Femur (tissue), 1 donor: ENCODE results near the gene TP53TG3.
"Not testable (repeated sequence)": the region's sequence is repeated elsewhere in the genome, so short reads cannot be mapped to it uniquely, and the experiment has no call there.

Experiments used
- DNase-seq: peaks from one replicate; pipeline ENCODE4 v3.0.0-alpha.2; 2017

TP53TG3 gene, protein sequence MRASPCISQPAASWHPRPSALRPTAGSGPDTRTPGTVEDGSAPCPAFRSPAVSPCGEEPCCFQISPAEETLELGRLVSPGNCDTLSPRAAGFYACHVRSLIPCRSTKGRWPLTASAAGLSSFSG

DNA sequence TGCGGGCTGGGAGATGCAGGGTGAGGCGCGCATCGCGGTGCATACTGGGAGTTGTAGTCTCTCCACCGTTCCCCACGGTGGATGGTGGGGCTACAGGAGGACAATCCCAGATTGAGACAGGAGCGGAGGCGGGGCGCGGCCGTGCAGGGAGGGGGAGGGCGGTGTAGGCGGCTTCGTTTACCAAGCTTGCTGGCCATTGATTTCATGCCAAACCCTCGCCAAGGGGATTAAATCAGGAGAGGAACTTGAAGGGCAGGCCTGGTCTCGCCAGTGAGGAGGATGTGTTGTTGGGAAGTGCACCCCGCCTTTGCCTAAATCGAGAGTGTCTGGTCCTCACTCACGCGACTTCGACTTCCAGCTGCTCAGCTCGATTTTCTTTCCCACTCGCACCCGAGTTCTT lies at the start of gene TP53TG3:
Gene TP53TG3 (minus strand): TSS at position 101 of the 400 bp plus-strand sequence. CDS start 68 bp downstream, at position 33.
- DNase-seq, result not testable (repeated sequence)

DNA sequence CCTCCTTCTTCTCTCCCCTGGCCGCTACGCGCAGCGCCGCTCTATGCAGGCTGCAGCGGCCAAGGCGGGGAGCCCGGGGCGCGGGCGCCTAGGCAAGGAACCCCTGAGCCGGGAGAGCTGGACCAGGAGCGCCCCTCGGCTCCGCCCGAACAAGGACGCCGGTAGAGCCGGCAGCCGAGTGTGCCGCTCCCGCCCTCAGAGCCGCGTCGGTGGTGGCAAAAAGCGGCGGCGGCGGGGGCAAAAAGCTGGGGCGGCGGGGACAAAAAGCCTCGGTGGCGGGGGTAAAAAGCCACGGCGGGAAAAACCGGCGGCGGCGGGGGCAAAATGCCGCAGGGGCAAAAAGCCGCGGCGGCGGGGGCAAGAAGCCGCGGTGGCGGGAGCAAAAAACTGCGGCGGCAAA lies 25.1 kb downstream of the TP53TG3 start:
- not testable (repeated sequence) for DNase-seq

DNA sequence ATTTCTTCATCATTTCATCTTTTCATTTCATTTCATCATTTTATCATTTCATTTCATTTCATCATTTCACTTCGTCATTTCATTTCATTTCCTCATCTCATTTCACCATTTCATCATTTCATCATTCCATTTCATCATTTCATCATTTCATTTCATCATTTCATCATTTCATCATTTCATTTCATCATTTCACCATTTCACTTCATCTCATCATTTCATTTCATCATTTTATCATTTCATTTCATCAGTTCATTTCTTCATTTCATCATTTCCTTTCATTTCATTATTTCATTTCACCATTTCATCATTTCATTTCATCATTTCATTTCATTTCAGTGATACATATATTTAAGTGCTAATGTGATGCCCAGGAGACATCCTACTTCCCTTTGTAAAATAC lies 28.4 kb downstream of the TP53TG3 start:
- DNase-seq, result not testable (repeated sequence)

DNA sequence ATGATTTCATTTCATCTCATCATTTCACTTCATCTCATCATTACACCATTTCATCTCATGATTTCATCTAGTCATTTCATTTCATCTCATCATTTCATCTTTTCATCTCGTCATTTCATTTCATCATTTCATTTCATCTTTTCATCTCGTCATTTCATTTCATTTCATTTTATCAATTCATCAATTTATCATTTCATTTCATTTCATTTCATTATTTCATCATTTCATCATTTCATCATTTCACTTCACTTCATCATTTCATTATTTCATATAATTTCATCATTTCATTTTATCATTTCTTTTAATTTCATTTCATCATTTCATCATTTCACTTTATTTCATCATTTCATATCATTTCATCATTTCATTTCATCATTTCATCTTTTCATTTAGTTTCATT lies 29.2 kb downstream of the TP53TG3 start:
- not testable (repeated sequence) for DNase-seq

DNA sequence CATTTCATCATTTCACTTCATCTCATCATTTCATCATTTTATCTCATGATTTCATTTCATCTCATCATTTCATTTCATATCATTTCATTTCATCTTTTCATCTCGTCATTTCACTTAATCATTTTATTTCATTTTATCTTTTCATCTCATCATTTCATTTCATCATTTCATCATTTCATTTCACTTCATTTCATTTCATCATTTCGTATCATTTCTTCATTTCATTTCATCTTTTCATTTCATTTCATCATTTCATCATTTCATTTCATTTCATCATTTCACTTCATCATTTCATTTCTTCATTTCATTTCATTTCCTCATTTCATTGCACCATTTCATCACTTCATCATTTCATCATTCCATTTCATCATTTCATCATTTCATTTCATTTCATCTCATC lies 29.8 kb downstream of the TP53TG3 start:
- DNase-seq, result not testable (repeated sequence)

DNA sequence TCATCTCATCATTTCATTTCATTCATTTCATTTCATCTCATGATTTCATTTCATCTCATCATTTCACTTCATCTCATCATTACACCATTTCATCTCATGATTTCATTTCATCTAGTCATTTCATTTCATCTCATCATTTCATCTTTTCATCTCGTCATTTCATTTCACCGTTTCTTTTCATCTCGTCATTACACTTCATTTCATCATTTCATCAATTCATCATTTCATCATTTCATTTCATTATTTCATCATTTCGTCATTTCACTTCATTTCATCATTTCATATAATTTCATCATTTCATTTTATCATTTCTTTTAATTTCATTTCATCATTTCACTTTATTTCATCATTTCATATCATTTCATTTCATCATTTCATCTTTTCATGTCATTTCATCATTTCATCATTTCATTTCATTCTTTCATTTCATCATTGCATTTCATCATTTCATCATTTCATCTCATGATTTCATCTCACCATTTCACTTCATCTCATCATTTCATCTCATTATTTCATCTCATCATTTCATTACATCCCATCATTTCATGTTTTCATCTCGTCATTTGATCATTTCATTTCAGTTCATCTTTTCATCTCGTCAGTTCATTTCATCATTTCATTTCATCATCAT lies 30.6 kb downstream of the TP53TG3 start:
- DNase-seq, result not testable (repeated sequence)

DNA sequence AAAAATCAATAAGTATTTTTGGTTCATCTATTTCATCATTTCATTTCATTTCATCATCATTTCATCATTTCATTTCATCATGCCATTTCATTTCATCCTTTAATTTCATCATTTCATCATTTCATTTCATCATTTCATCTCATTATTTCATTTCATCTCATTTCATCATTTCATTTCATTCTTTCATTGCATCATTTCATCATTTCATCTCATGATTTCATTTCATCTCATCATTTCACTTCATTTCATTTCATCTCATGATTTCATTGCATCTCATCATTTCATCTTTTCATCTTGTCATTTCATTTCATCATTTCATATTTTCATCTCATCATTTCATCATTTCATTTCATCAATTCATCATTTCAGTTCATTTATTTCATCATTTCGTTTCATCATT lies 31.2 kb downstream of the TP53TG3 start:
- not testable (repeated sequence) for DNase-seq

DNA sequence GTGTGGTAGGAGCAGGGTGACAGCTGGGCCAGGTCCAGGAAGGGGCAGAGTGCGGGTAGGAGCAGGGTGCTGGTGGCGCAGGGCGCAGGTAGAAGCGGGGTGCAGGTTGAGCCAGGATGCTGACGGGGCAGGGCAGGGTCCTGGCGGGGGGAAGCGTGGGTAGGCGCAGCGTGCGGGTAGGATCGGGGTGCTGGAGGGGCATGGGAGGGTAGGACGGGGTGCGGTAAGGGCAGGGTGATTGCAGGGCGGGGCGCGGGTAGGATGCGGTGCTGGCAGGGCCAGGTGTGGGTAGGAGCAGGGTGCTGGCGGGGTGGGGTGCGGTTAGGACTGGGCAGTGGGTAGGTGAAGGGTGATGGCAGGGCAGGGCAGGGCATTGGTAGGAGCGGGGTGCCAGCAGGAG lies 38.4 kb downstream of the TP53TG3 start:
- DNase-seq, result not testable (repeated sequence)

DNA sequence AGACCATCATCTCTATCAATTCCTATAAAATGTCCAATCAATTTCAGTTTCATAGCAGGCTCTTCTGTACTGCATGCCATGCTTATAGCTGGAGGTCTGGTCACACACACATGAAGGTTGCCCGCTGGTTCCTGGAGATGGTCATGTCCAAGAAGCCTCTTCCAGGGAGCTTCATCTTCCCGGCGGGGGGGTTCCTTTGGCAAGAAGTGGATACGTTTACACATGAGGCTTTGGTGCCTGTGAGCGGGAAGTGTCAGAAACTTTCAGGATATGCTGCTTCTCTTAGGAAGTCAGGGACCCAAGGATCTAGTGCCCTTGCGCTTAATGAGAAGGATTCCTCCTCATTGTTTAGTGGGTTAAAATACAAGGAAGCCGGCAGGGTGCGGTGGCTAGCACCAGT lies 43.9 kb downstream of the TP53TG3 start:
- not testable (repeated sequence) for DNase-seq
